A673 (cell line): Measurements from ENCODE around the gene S100A4.
"Not testable (repeated sequence)": the region's sequence is repeated elsewhere in the genome, so short reads cannot be mapped to it uniquely, and the experiment has no call there.

Source experiments
- CTCF ChIP-seq: fragments of 300-800, 200-600 bp; sonication (generic); conservative IDR thresholded peaks from 2 replicates; pipeline ENCODE4 v1.5.1; 2017; ENCODE audit warnings: low read depth, mild to moderate bottlenecking, antibody characterized with exemption, low read length, moderate library complexity, mixed read lengths
- EZH2 ChIP-seq: fragments of 200-600 bp; sonication (generic); IDR thresholded peaks from 2 replicates; pipeline ENCODE4 v1.6.1; 2017; ENCODE audit warnings: borderline replicate concordance, low read depth, mild to moderate bottlenecking, mixed read lengths, antibody characterized with exemption, low read length; ENCODE audit not compliant: poor library complexity, severe bottlenecking

DNA sequence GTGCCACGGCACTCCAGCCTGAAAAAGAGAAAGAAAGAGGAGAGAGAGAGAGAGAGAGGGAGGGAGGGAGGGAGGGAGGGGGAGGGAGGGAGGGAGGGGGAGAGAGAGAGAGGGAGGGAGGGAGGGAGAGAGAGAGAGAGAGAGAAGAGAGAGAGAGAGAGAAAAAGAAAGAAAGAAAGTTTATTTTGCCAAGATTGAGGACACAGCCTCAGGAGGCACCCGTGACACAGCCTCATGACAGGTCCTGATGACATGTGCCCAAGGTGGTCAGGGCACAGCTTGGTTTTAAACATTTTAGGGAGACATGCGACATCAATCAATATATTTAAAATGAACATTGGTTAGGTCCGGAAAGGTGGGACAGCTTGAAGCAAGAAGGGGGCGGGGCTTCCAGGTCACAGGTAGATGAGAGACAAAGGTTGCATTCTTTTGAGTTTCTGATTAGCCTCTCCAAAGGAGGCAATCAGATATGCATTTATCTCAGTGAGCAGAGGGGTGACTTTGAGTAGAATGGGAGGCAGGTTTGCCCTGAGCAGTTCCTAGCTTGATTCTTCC lies 25.4 kb downstream of the S100A4 start:
- not testable (repeated sequence) for TF ChIP-seq CTCF, EZH2
